Mesenchymal stem cell (in vitro differentiated cells and primary cell): ENCODE results near the gene EML1.
A peak's percentile ranks its signal among the peaks of the same experiment; 100 is the strongest.

ENCODE experiments used
- DNase-seq: peaks from one replicate; pipeline ENCODE4 v3.0.0-alpha.2; 2013
- H2AFZ ChIP-seq: one replicate; pipeline ENCODE4 v1.6.1; 2013; ENCODE audit warnings: low read depth, mild to moderate bottlenecking, control low read depth, inconsistent platforms, low read length, moderate library complexity
- H2AK5ac ChIP-seq: 2 replicates; pipeline ENCODE4 v1.6.1; 2013; ENCODE audit warnings: low read length, moderate library complexity, mild to moderate bottlenecking, inconsistent platforms; ENCODE audit not compliant: severe bottlenecking
- H2BK120ac ChIP-seq: one replicate; pipeline ENCODE4 v1.6.1; 2013; ENCODE audit warnings: low read depth, mild to moderate bottlenecking, inconsistent platforms, low read length, moderate library complexity
- H2BK12ac ChIP-seq, 2 experiments: one replicate each; pipeline ENCODE4 v1.6.1; 2013; ENCODE audit warnings: inconsistent platforms in 2 of 2, low read length in 2 of 2, mild to moderate bottlenecking in 2 of 2, moderate library complexity in 2 of 2, control low read depth in 1 of 2
- H2BK15ac ChIP-seq: one replicate; pipeline ENCODE4 v1.6.1; 2013; ENCODE audit warnings: mild to moderate bottlenecking, low read depth, inconsistent platforms; ENCODE audit not compliant: poor library complexity, severe bottlenecking
- H2BK5ac ChIP-seq: 2 replicates; pipeline ENCODE4 v1.6.1; 2013; ENCODE audit warnings: low read depth, mild to moderate bottlenecking, low read length, control low read depth, inconsistent platforms; ENCODE audit not compliant: poor library complexity, severe bottlenecking
- H3K14ac ChIP-seq, 2 experiments: one replicate each; pipeline ENCODE4 v1.6.1; 2013; ENCODE audit warnings: inconsistent platforms in 2 of 2, low read length in 2 of 2, control low read depth in 1 of 2, mild to moderate bottlenecking in 1 of 2, moderate library complexity in 1 of 2
- H3K18ac ChIP-seq, 2 experiments: one replicate each; pipeline ENCODE4 v1.6.1; 2013; ENCODE audit warnings: inconsistent platforms in 2 of 2, low read length in 2 of 2, control low read depth in 1 of 2, low read depth in 1 of 2, mild to moderate bottlenecking in 1 of 2
- H3K23ac ChIP-seq, 2 experiments: one replicate each; pipeline ENCODE4 v1.6.1; 2013; ENCODE audit warnings: inconsistent platforms in 2 of 2, low read length in 2 of 2, mild to moderate bottlenecking in 2 of 2, moderate library complexity in 2 of 2, control low read depth in 1 of 2
- H3K27ac ChIP-seq: 2 replicates; pipeline ENCODE4 v1.5.1; 2013; ENCODE audit warnings: mild to moderate bottlenecking, moderate library complexity, low read length, control low read depth, inconsistent platforms; ENCODE audit not compliant: poor library complexity, severe bottlenecking
- H3K27me3 ChIP-seq, 2 experiments: 2 replicates each; pipeline versions ENCODE4 v1.6.1 to v1.7.0; 2013; ENCODE audit warnings: low read length in 2 of 2, mild to moderate bottlenecking in 2 of 2, moderate library complexity in 2 of 2, control low read depth in 1 of 2, inconsistent platforms in 1 of 2; ENCODE audit not compliant: control insufficient read depth in 1 of 2, insufficient read depth in 1 of 2
- H3K36me3 ChIP-seq, 2 experiments: 2 replicates each; pipeline versions ENCODE4 v1.6.1 to v1.7.0; 2013; ENCODE audit warnings: low read length in 2 of 2, control low read depth in 1 of 2, inconsistent platforms in 1 of 2, low read depth in 1 of 2, mild to moderate bottlenecking in 1 of 2; ENCODE audit not compliant: insufficient read depth in 2 of 2, control insufficient read depth in 1 of 2
- H3K4ac ChIP-seq, 2 experiments: one replicate each; pipeline ENCODE4 v1.6.1; 2013; ENCODE audit warnings: inconsistent platforms in 2 of 2, low read length in 2 of 2, mild to moderate bottlenecking in 2 of 2, moderate library complexity in 2 of 2, control low read depth in 1 of 2, low read depth in 1 of 2
- H3K4me1 ChIP-seq: 2 replicates; pipeline ENCODE4 v1.6.1; 2013; ENCODE audit warnings: low read depth, low read length, control low read depth; ENCODE audit not compliant: control insufficient read depth, insufficient read depth
- H3K4me2 ChIP-seq: 2 replicates; pipeline ENCODE4 v1.6.1; 2013; ENCODE audit warnings: low read length, mild to moderate bottlenecking, inconsistent platforms; ENCODE audit not compliant: poor library complexity, severe bottlenecking
- H3K4me3 ChIP-seq, 2 experiments: 2 replicates each; pipeline versions ENCODE4 v1.5.1 to v1.7.0; 2013; ENCODE audit warnings: low read length in 2 of 2, mild to moderate bottlenecking in 2 of 2, control low read depth in 1 of 2, low read depth in 1 of 2; ENCODE audit not compliant: insufficient read depth in 1 of 2
- H3K79me1 ChIP-seq: replicated peaks from 2 replicates; pipeline ENCODE4 v1.6.1; 2013; ENCODE audit warnings: mild to moderate bottlenecking, control low read depth, low read length, inconsistent platforms; ENCODE audit not compliant: poor library complexity, severe bottlenecking
- H3K9ac ChIP-seq: 2 replicates; pipeline ENCODE4 v1.7.0; 2013; ENCODE audit warnings: mild to moderate bottlenecking, low read length, moderate library complexity
- H3K9me3 ChIP-seq: 2 replicates; pipeline ENCODE4 v1.7.0; 2013; ENCODE audit warnings: mild to moderate bottlenecking, low read length; ENCODE audit not compliant: control insufficient read depth
- H4K8ac ChIP-seq: one replicate; pipeline ENCODE4 v1.6.1; 2013; ENCODE audit warnings: inconsistent platforms, mild to moderate bottlenecking, low read length, moderate library complexity
- H4K91ac ChIP-seq: one replicate; pipeline ENCODE4 v1.6.1; 2013; ENCODE audit warnings: mild to moderate bottlenecking, low read length, inconsistent platforms
- WGBS: methylation state at CpG from one replicate; pipeline ENCODE4 v1.1.7; 2013; ENCODE audit warnings: mixed read lengths; 5-methylcytosine and 5-hydroxymethylcytosine counted together

EML1 gene

GRCh38 chr14:99892406-99892805 lies 99.2 kb downstream of the EML1 start:
- no peak overlapping the region for H3K4me2 ChIP-seq
- H3K18ac ChIP-seq, result no peak overlapping the region
- no peak overlapping the region for H3K23ac ChIP-seq
- H2AK5ac ChIP-seq, result no peak overlapping the region
- H3K27me3 ChIP-seq, result no peaks in the 10 kb centered on the region
- H2BK15ac ChIP-seq, result no peak overlapping the region
- DNase-seq, result no peak
- H2BK12ac ChIP-seq, result no peak overlapping the region
- no peak overlapping the region for H2AFZ ChIP-seq
- H3K9me3 ChIP-seq, result no peaks in the 10 kb centered on the region
- no peaks in the 10 kb centered on the region for H3K79me1 ChIP-seq
- 100% methylated on average over 2 of the region's 2 CpGs for WGBS
- H2BK5ac ChIP-seq, result no peak overlapping the region
- no peak overlapping the region for H3K9ac ChIP-seq
- no peak overlapping the region for H3K4me3 ChIP-seq
- H3K27ac ChIP-seq, result no peak overlapping the region
- H2BK120ac ChIP-seq, result no peak overlapping the region
- H3K14ac ChIP-seq, result no peak overlapping the region
- H3K36me3 ChIP-seq, result peaks cover 0 to 5% of the 10 kb centered on the region in 2 experiments
- H4K8ac ChIP-seq, result no peak overlapping the region
- no peaks in the 10 kb centered on the region for H3K4me1 ChIP-seq
- no peak overlapping the region for H3K4ac ChIP-seq
- H4K91ac ChIP-seq, result no peak overlapping the region

GRCh38 chr14:99896361-99896760 lies 103.1 kb downstream of the EML1 start:
- Histone ChIP-seq H3K27ac (no peak overlapping the region), H3K4me2 (no peak overlapping the region), H3K4me3 (no peak overlapping the region), H3K36me3 (peaks cover 3 to 22% of the 10 kb centered on the region in 2 experiments), H2BK15ac (no peak overlapping the region), H2AFZ (no peak overlapping the region), H3K4me1 (no peaks in the 10 kb centered on the region), H3K14ac (no peak overlapping the region), H2BK5ac (no peak overlapping the region), H3K9ac (peak overlapping the region; percentile 20), H4K91ac (no peak overlapping the region), H2AK5ac (no peak overlapping the region), H3K27me3 (no peaks in the 10 kb centered on the region), H3K9me3 (no peaks in the 10 kb centered on the region), H4K8ac (no peak overlapping the region), H3K4ac (no peak overlapping the region), H2BK12ac (no peak overlapping the region), H2BK120ac (no peak overlapping the region), H3K79me1 (no peaks in the 10 kb centered on the region), H3K23ac (no peak overlapping the region), H3K18ac (no peak overlapping the region)
- DNase-seq, result no peak
- WGBS, result no CpG with 5 or more reads among the region's 3 CpGs

GRCh38 chr14:99899578-99900178 lies 106.5 kb downstream of the EML1 start:
- no peak overlapping the region for H3K18ac ChIP-seq
- H2BK5ac ChIP-seq, result no peak overlapping the region
- H3K9ac ChIP-seq, result peak overlapping the region; percentile 65
- H3K9me3 ChIP-seq, result peaks cover 3% of the 10 kb centered on the region
- H4K8ac ChIP-seq, result no peak overlapping the region
- no peak overlapping the region for H2BK12ac ChIP-seq
- H2AK5ac ChIP-seq, result no peak overlapping the region
- H4K91ac ChIP-seq, result no peak overlapping the region
- H3K4me3 ChIP-seq, result no peak overlapping the region
- no peak overlapping the region for H2BK15ac ChIP-seq
- no peak overlapping the region for H3K23ac ChIP-seq
- no peak overlapping the region for H2BK120ac ChIP-seq
- no peak overlapping the region for H3K27ac ChIP-seq
- no peak overlapping the region for H3K4me2 ChIP-seq
- H2AFZ ChIP-seq, result no peak overlapping the region
- H3K27me3 ChIP-seq, result no peaks in the 10 kb centered on the region
- no peak overlapping the region for H3K14ac ChIP-seq
- H3K4me1 ChIP-seq, result no peaks in the 10 kb centered on the region
- H3K36me3 ChIP-seq, result peaks cover 3 to 45% of the 10 kb centered on the region in 2 experiments
- no peak overlapping the region for H3K4ac ChIP-seq
- no peaks in the 10 kb centered on the region for H3K79me1 ChIP-seq
- peak; percentile 45 for DNase-seq
- WGBS, result 69% methylated on average over 3 of the region's 7 CpGs

DNA sequence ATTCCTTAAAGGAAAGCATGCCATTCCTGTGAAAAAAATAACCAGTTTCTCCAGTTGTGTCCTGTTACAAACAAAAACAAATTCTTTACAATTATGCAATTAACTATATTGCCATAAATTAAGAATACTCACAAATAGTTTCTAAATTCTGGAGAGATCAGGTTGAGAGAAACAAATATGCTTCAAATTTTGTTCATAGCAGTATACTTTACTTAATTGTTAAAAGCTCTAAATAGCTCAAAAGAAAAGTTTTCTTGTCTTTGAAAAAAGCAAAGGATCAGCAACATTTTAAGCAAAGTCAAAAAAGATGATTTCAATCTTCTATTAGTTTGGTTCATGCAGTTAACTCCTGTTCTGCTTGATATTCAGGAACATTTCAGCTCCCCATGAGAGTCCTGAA lies 109.7 kb downstream of the EML1 start:
- no peak overlapping the region for H3K18ac ChIP-seq
- no peak for DNase-seq

More for the DNA sequence above, 109.7 kb downstream of the EML1 start:
- H3K36me3 ChIP-seq, result peaks cover 10 to 51% of the 10 kb centered on the region in 2 experiments
- H3K9ac ChIP-seq, result no peak overlapping the region
- H3K23ac ChIP-seq, result no peak overlapping the region
- no peak overlapping the region for H2AFZ ChIP-seq
- H3K4me1 ChIP-seq, result no peaks in the 10 kb centered on the region
- no peak overlapping the region for H3K4me2 ChIP-seq
- H4K8ac ChIP-seq, result no peak overlapping the region
- H2BK12ac ChIP-seq, result no peak overlapping the region
- H3K79me1 ChIP-seq, result no peaks in the 10 kb centered on the region
- H3K27me3 ChIP-seq, result no peaks in the 10 kb centered on the region
- H4K91ac ChIP-seq, result no peak overlapping the region
- H2BK120ac ChIP-seq, result no peak overlapping the region
- no peak overlapping the region for H2BK15ac ChIP-seq
- no peak overlapping the region for H3K4me3 ChIP-seq
- H3K9me3 ChIP-seq, result peaks cover 3% of the 10 kb centered on the region
- H3K4ac ChIP-seq, result no peak overlapping the region
- no peak overlapping the region for H2AK5ac ChIP-seq
- no peak overlapping the region for H2BK5ac ChIP-seq
- no peak overlapping the region for H3K14ac ChIP-seq
- H3K27ac ChIP-seq, result no peak overlapping the region
